Activated CD4-positive, alpha-beta T cell treated with anti-CD3 and anti-CD28 coated beads for 36 hours (primary cell): Measurements from ENCODE around the gene SMARCB1. TPM values are rescaled to one million over a fixed set of nuclear protein-coding genes. Genes with fewer than 3 reads are reported as not detected.

Experiments used
- ATAC-seq: fragments of 200-7000 bp; cut with Tn5 transposase; one replicate; pipeline ENCODE4 v1.10.0; 2021; ENCODE audit warnings: mild to moderate bottlenecking, moderate library complexity
- CTCF ChIA-PET: fragments of 350-600 bp; sonication (Branson Sonifier 250); formaldehyde crosslinking; loops from one replicate; lab custom pipeline; 2021; ENCODE audit warnings: antibody characterized with exemption; lab: Charles Lee
- POLR2A ChIA-PET: fragments of 350-600 bp; sonication (Branson Sonifier 250); formaldehyde crosslinking; loops from one replicate; lab custom pipeline; 2021; ENCODE audit warnings: antibody characterized with exemption, inconsistent platforms; lab: Charles Lee
- DNase-seq: peaks from one replicate; pipeline ENCODE4 v3.0.0-alpha.2; 2020
- H3K27ac Mint-ChIP-seq: one replicate; pipeline ENCODE4 v1.8.0; 2021; ENCODE audit warnings: mixed read lengths
- H3K27me3 Mint-ChIP-seq: one replicate; pipeline ENCODE4 v1.8.0; 2021; ENCODE audit warnings: mixed read lengths
- H3K36me3 Mint-ChIP-seq: one replicate; pipeline ENCODE4 v1.8.0; 2021; ENCODE audit warnings: low read depth, mixed read lengths
- H3K4me1 Mint-ChIP-seq: one replicate; pipeline ENCODE4 v1.8.0; 2021; ENCODE audit warnings: mixed read lengths
- H3K4me3 Mint-ChIP-seq: one replicate; pipeline ENCODE4 v1.8.0; 2021; ENCODE audit warnings: mild to moderate bottlenecking, moderate library complexity, mixed read lengths
- H3K9me3 Mint-ChIP-seq: one replicate; pipeline ENCODE4 v1.8.0; 2021; ENCODE audit warnings: low read depth, mixed read lengths
- intact Hi-C, 2 experiments: fragments of 100-400 bp; cut with DNase I in 1 of 2; cut with micrococcal nuclease in 1 of 2; formaldehyde crosslinking; loops; one replicate each; pipeline versions ENCODE4 v1.14.2 to v1.15.1; 2022 to 2024; cut with DNase I, micrococcal nuclease
- total RNA-seq, 2 experiments: library from RNA; stranded (reverse); gene quantifications; one replicate each; pipeline ENCODE4 v1.2.3, GENCODE V29; 2021

Gene SMARCB1
- total RNA-seq, 2 experiments from 2014 or later, result 78.2 to 95.2 TPM

- no peak overlapping the region for H3K27ac Mint-ChIP-seq
- H3K9me3 Mint-ChIP-seq, result no peaks in the 10 kb centered on the region
- no peak overlapping the region for H3K4me3 Mint-ChIP-seq
- intact Hi-C loops, result no loop called here
- DNase-seq (no peak), ATAC-seq (no peak)
- ChIA-PET POLR2A (no interaction called here), CTCF (interaction anchor here (0.6 kb wide), 1 partner anchor 63 kb away, joined by 4 read pairs; no protein-coding TSS in a partner anchor)
- peaks cover 19% of the 10 kb centered on the region for H3K4me1 Mint-ChIP-seq
- peaks cover 2% of the 10 kb centered on the region for H3K27me3 Mint-ChIP-seq
- H3K36me3 Mint-ChIP-seq, result no peaks in the 10 kb centered on the region
Observed at GRCh38 chr22:23840026-23840425, 53.3 kb downstream of the SMARCB1 start.

GRCh38 chr22:23841292-23841691 lies 54.5 kb downstream of the SMARCB1 start:
- Mint-ChIP-seq H3K9me3 (no peaks in the 10 kb centered on the region), H3K4me3 (no peak overlapping the region), H3K4me1 (peaks cover 19% of the 10 kb centered on the region), H3K36me3 (no peaks in the 10 kb centered on the region), H3K27ac (no peak overlapping the region), H3K27me3 (peaks cover 2% of the 10 kb centered on the region)
- POLR2A ChIA-PET, result no interaction called here
- CTCF ChIA-PET, result no interaction called here
- intact Hi-C loops, result no loop called here
- ATAC-seq (no peak), DNase-seq (no peak)

GRCh38 chr22:23841736-23842445 lies 55.1 kb downstream of the SMARCB1 start:
- intact Hi-C loops, result no loop called here
- Mint-ChIP-seq H3K27ac (no peak overlapping the region), H3K9me3 (no peaks in the 10 kb centered on the region), H3K36me3 (no peaks in the 10 kb centered on the region), H3K4me1 (peaks cover 19% of the 10 kb centered on the region), H3K4me3 (no peak overlapping the region), H3K27me3 (peaks cover 2% of the 10 kb centered on the region)
- ATAC-seq (no peak), DNase-seq (no peak)
- ChIA-PET POLR2A (no interaction called here), CTCF (no interaction called here)

GRCh38 chr22:23842599-23842998 lies 55.8 kb downstream of the SMARCB1 start:
- Mint-ChIP-seq H3K27me3 (peaks cover 2% of the 10 kb centered on the region), H3K27ac (no peak overlapping the region), H3K4me3 (no peak overlapping the region), H3K4me1 (peaks cover 17% of the 10 kb centered on the region), H3K9me3 (no peaks in the 10 kb centered on the region), H3K36me3 (no peaks in the 10 kb centered on the region)
- CTCF ChIA-PET, result no interaction called here
- intact Hi-C loops, result no loop called here
- ATAC-seq, result no peak
- POLR2A ChIA-PET, result no interaction called here
- DNase-seq, result no peak

GRCh38 chr22:23844739-23845202 lies 58.0 kb downstream of the SMARCB1 start:
- H3K27me3 Mint-ChIP-seq, result no peaks in the 10 kb centered on the region
- H3K9me3 Mint-ChIP-seq, result no peaks in the 10 kb centered on the region
- no peaks in the 10 kb centered on the region for H3K36me3 Mint-ChIP-seq
- intact Hi-C loops, result loop anchor here (5.0 kb wide), 3 partner anchors 77 to 302 kb away; partner anchors contain the start of gene CHCHD10 (in 1 of the 2)
- DNase-seq (no peak), ATAC-seq (no peak)
- ChIA-PET POLR2A (no interaction called here), CTCF (interaction anchor here (0.5 to 1.4 kb wide), 2 partner anchors 9 to 12 kb away, joined by 3 to 4 read pairs; no protein-coding TSS in a partner anchor)
- no peak overlapping the region for H3K27ac Mint-ChIP-seq
- peaks cover under 1% of the 10 kb centered on the region for H3K4me1 Mint-ChIP-seq
- H3K4me3 Mint-ChIP-seq, result no peak overlapping the region

- H3K9me3 Mint-ChIP-seq, result no peaks in the 10 kb centered on the region
- ChIA-PET POLR2A (no interaction called here), CTCF (interaction anchor here (0.5 to 2.3 kb wide), 3 partner anchors 12 to 389 kb away, joined by 4 to 10 read pairs (median 4); partner anchors contain the start of gene SLC2A11)
- H3K4me3 Mint-ChIP-seq, result no peak overlapping the region
- DNase-seq (no peak), ATAC-seq (no peak)
- H3K4me1 Mint-ChIP-seq, result no peaks in the 10 kb centered on the region
- H3K27ac Mint-ChIP-seq, result no peak overlapping the region
- intact Hi-C loops, result loop anchor here (5.0 kb wide), 3 partner anchors 78 to 303 kb away; partner anchors contain the start of gene CHCHD10 (in 1 of the 2)
- no peaks in the 10 kb centered on the region for H3K27me3 Mint-ChIP-seq
- H3K36me3 Mint-ChIP-seq, result no peaks in the 10 kb centered on the region
Observed at GRCh38 chr22:23845265-23846080, 58.7 kb downstream of the SMARCB1 start.

- Mint-ChIP-seq H3K4me1 (no peaks in the 10 kb centered on the region), H3K27ac (no peak overlapping the region)
Observed at GRCh38 chr22:23846081-23846469, 59.3 kb downstream of the SMARCB1 start.

GRCh38 chr22:23847310-23847920 lies 60.6 kb downstream of the SMARCB1 start:
- Mint-ChIP-seq H3K9me3 (no peaks in the 10 kb centered on the region), H3K4me3 (no peak overlapping the region), H3K4me1 (no peaks in the 10 kb centered on the region), H3K27ac (no peak overlapping the region), H3K27me3 (no peaks in the 10 kb centered on the region), H3K36me3 (no peaks in the 10 kb centered on the region)
- ChIA-PET CTCF (interaction anchor here (0.7 to 5.6 kb wide), 8 partner anchors 10 to 302 kb away, joined by 3 to 28 read pairs (median 4); partner anchors contain the start of genes CHCHD10, MMP11 and SLC2A11), POLR2A (no interaction called here)
- intact Hi-C loops, result loop anchor here (5.0 kb wide), 3 partner anchors 80 to 305 kb away; partner anchors contain the start of gene CHCHD10 (in 1 of the 2)
- no peak for ATAC-seq
- no peak for DNase-seq

More at GRCh38 chr22:23846081-23846469, 59.3 kb downstream of the SMARCB1 start:
- Mint-ChIP-seq H3K4me3 (no peak overlapping the region), H3K9me3 (no peaks in the 10 kb centered on the region), H3K36me3 (no peaks in the 10 kb centered on the region), H3K27me3 (no peaks in the 10 kb centered on the region)
- DNase-seq (no peak), ATAC-seq (no peak)
- CTCF ChIA-PET, result interaction anchor here (0.5 to 2.3 kb wide), 3 partner anchors 11 to 390 kb away, joined by 4 to 10 read pairs (median 4); partner anchors contain the start of gene SLC2A11
- POLR2A ChIA-PET, result interaction anchor here (0.5 kb wide), 1 partner anchor 98 kb away, joined by 5 read pairs; no protein-coding TSS in a partner anchor
- intact Hi-C loops, result loop anchor here (5.0 kb wide), 3 partner anchors 79 to 304 kb away; partner anchors contain the start of gene CHCHD10 (in 1 of the 2)

- Mint-ChIP-seq H3K9me3 (no peaks in the 10 kb centered on the region), H3K27ac (no peak overlapping the region), H3K4me3 (no peak overlapping the region), H3K27me3 (no peaks in the 10 kb centered on the region), H3K36me3 (no peaks in the 10 kb centered on the region), H3K4me1 (no peaks in the 10 kb centered on the region)
- POLR2A ChIA-PET, result no interaction called here
- ATAC-seq (no peak), DNase-seq (no peak)
- CTCF ChIA-PET, result interaction anchor here (0.5 to 5.6 kb wide), 9 partner anchors 9 to 572 kb away, joined by 3 to 28 read pairs (median 4); partner anchors contain the start of genes CHCHD10, MMP11 and SLC2A11
- intact Hi-C loops, result loop anchor here (5.0 kb wide), 3 partner anchors 81 to 306 kb away; partner anchors contain the start of gene CHCHD10 (in 1 of the 2)
Observed at GRCh38 chr22:23847991-23848864, 61.5 kb downstream of the SMARCB1 start.
